ENCODE measurements around the gene EID2B.

The EID2B gene

DNA sequence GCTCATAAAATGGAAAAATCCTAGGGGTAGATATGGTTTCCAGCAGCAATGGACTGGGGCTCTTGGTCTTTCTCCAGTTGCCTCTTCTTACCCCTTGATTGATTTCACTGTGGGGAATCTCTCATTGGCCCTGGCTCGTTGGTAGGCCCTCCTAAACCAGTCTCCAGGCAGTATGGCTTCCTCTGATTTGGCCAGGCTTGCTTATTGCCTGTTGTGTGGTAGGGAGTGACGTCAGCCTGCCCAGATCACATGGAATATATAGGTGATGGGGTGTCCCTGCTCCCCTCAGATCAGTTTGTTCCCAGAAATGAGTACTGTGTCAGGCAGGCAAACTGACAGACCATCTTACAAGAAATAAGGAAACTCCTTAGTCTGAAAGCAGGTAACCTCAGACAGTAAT, 23.4 kb downstream of the EID2B start:
- no peak overlapping the region for H3K4me3 ChIP-seq (ENCODE audit: low read length)
- no peak overlapping the region for H2AFZ ChIP-seq (ENCODE audit: low read depth, low read length)
- no peaks in the 10 kb centered on the region for H3K9me3 ChIP-seq (ENCODE audit: insufficient read depth, low read length)
- no peaks in the 10 kb centered on the region for H3K36me3 ChIP-seq (replicated peaks; ENCODE audit: low read depth, low read length)
- H3K27ac ChIP-seq (ENCODE audit: low read length) = no peak overlapping the region
- H4K20me1 ChIP-seq (ENCODE audit: insufficient read depth, low read length) = no peaks in the 10 kb centered on the region
- H3K4me2 ChIP-seq (ENCODE audit: low read length) = no peak overlapping the region
- H3K4me1 ChIP-seq (ENCODE audit: low read length) = no peaks in the 10 kb centered on the region
- no peak overlapping the region for H3K9ac ChIP-seq (ENCODE audit: low read length)
- TF ChIP-seq CTCF (IDR thresholded peaks at IDR 0.05; ENCODE audit: low read depth, low read length) (no peak), EZH2phosphoT487 (IDR thresholded peaks at IDR 0.05; ENCODE audit: low read depth) (no peak)
- no peaks in the 10 kb centered on the region for H3K79me2 ChIP-seq (ENCODE audit: low read length)
- no peaks in the 10 kb centered on the region for H3K27me3 ChIP-seq (ENCODE audit: low read depth, low read length)

GRCh38 chr19:39508629-39509028, 24.0 kb downstream of the EID2B start:
- Histone ChIP-seq H2AFZ (ENCODE audit: low read depth, low read length) (no peak overlapping the region), H3K79me2 (ENCODE audit: low read length) (no peaks in the 10 kb centered on the region), H3K4me2 (ENCODE audit: low read length) (no peak overlapping the region), H3K36me3 (replicated peaks; ENCODE audit: low read depth, low read length) (no peaks in the 10 kb centered on the region), H4K20me1 (ENCODE audit: insufficient read depth, low read length) (no peaks in the 10 kb centered on the region), H3K4me3 (ENCODE audit: low read length) (no peak overlapping the region), H3K27me3 (ENCODE audit: low read depth, low read length) (no peaks in the 10 kb centered on the region), H3K27ac (ENCODE audit: low read length) (no peak overlapping the region), H3K4me1 (ENCODE audit: low read length) (no peaks in the 10 kb centered on the region), H3K9ac (ENCODE audit: low read length) (no peak overlapping the region), H3K9me3 (ENCODE audit: insufficient read depth, low read length) (no peaks in the 10 kb centered on the region)
- TF ChIP-seq CTCF (IDR thresholded peaks at IDR 0.05; ENCODE audit: low read depth, low read length) = no peak
- no peak for TF ChIP-seq EZH2phosphoT487 (IDR thresholded peaks at IDR 0.05; ENCODE audit: low read depth)

DNA sequence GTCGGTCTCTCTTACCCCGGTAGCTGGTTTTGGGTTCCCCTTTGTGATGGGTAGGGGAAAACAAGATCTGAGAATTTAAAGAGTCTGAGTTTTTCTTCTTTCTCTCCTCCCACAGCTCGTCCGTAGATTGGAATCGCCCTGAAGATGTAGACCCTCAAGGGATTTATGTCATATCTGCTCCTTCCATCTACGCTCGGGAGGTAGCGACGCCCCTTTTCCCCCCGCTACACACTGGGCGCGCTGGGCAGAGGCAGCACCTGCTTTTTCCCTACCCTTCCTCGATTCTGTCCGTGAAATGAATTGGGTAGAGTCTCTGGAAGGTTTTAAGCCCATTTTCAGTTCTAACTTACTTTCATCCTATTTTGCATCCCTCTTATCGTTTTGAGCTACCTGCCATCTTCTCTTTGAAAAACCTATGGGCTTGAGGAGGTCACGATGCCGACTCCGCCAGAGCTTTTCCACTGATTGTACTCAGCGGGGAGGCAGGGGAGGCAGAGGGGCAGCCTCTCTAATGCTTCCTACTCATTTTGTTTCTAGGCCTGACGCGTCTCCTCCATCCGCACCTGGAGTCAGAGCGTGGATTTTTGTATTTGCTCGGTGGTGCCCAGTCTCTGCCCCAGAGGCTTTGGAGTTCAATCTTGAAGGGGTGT, 24.8 kb downstream of the EID2B start:
- no peak for TF ChIP-seq EZH2phosphoT487 (IDR thresholded peaks at IDR 0.05; ENCODE audit: low read depth)
- TF ChIP-seq CTCF (IDR thresholded peaks at IDR 0.05; ENCODE audit: low read depth, low read length) = no peak
- Histone ChIP-seq H3K4me2 (ENCODE audit: low read length) (no peak overlapping the region), H4K20me1 (ENCODE audit: insufficient read depth, low read length) (no peaks in the 10 kb centered on the region), H3K9ac (ENCODE audit: low read length) (no peak overlapping the region), H3K4me3 (ENCODE audit: low read length) (no peak overlapping the region), H3K4me1 (ENCODE audit: low read length) (no peaks in the 10 kb centered on the region), H3K27me3 (ENCODE audit: low read depth, low read length) (no peaks in the 10 kb centered on the region), H3K27ac (ENCODE audit: low read length) (no peak overlapping the region), H2AFZ (ENCODE audit: low read depth, low read length) (no peak overlapping the region), H3K79me2 (ENCODE audit: low read length) (no peaks in the 10 kb centered on the region), H3K9me3 (ENCODE audit: insufficient read depth, low read length) (no peaks in the 10 kb centered on the region), H3K36me3 (replicated peaks; ENCODE audit: low read depth, low read length) (no peaks in the 10 kb centered on the region)

DNA sequence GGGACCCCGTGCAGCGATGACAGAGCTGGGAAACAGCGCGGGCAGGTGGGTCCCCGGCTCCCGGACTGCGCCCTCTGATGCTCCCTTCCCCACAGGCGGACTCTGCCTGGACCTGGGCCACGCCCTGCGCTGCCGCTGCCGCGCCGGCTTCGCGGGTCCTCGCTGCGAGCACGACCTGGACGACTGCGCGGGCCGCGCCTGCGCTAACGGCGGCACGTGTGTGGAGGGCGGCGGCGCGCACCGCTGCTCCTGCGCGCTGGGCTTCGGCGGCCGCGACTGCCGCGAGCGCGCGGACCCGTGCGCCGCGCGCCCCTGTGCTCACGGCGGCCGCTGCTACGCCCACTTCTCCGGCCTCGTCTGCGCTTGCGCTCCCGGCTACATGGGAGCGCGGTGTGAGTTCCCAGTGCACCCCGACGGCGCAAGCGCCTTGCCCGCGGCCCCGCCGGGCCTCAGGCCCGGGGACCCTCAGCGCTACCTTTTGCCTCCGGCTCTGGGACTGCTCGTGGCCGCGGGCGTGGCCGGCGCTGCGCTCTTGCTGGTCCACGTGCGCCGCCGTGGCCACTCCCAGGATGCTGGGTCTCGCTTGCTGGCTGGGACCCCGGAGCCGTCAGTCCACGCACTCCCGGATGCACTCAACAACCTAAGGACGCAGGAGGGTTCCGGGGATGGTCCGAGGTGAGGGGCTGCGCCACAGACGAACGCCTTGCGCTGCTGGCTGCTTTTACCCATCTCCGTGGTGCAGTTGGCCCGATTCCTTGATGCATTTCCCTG, 25.5 kb downstream of the EID2B start:
- no peaks in the 10 kb centered on the region for H3K36me3 ChIP-seq (replicated peaks; ENCODE audit: low read depth, low read length)
- H3K4me3 ChIP-seq (ENCODE audit: low read length) = no peak overlapping the region
- H3K4me1 ChIP-seq (ENCODE audit: low read length) = no peaks in the 10 kb centered on the region
- no peaks in the 10 kb centered on the region for H3K9me3 ChIP-seq (ENCODE audit: insufficient read depth, low read length)
- H4K20me1 ChIP-seq (ENCODE audit: insufficient read depth, low read length) = no peaks in the 10 kb centered on the region
- no peak overlapping the region for H2AFZ ChIP-seq (ENCODE audit: low read depth, low read length)
- H3K9ac ChIP-seq (ENCODE audit: low read length) = no peak overlapping the region
- no peaks in the 10 kb centered on the region for H3K79me2 ChIP-seq (ENCODE audit: low read length)
- no peak overlapping the region for H3K4me2 ChIP-seq (ENCODE audit: low read length)
- H3K27me3 ChIP-seq (ENCODE audit: low read depth, low read length) = no peaks in the 10 kb centered on the region
- H3K27ac ChIP-seq (ENCODE audit: low read length) = no peak overlapping the region
- TF ChIP-seq CTCF (IDR thresholded peaks at IDR 0.05; ENCODE audit: low read depth, low read length) = no peak
- TF ChIP-seq EZH2phosphoT487 (IDR thresholded peaks at IDR 0.05; ENCODE audit: low read depth) = no peak

Data from OCI-LY3 (cell line).